Thyroid gland (tissue), 4 donors: ENCODE results near the gene CLVS2. TPM values are rescaled to one million over a fixed set of nuclear protein-coding genes. Genes with fewer than 3 reads are reported as not detected.

Experiments used
- DNase-seq, 2 donors: peaks; one replicate each; pipeline ENCODE4 v3.0.0-alpha.2; 2019
- H3K27ac ChIP-seq, 3 donors: fragments of 200-600 bp; sonication (generic); 1 replicate in 2 of 3; 2 replicates in 1 of 3; pipeline ENCODE4 v1.5.1; 2016 to 2019; ENCODE audit warnings: mild to moderate bottlenecking in 1 of 3, moderate library complexity in 1 of 3
- H3K27me3 ChIP-seq: fragments of 200-600 bp; sonication (generic); one replicate; pipeline ENCODE4 v1.5.1; 2019
- H3K36me3 ChIP-seq, 2 donors: fragments of 200-600 bp; sonication (generic); one replicate each; pipeline ENCODE4 v1.5.1; 2016 to 2019
- H3K4me1 ChIP-seq, 2 donors: fragments of 200-600 bp; sonication (generic); one replicate each; pipeline ENCODE4 v1.5.1; 2017 to 2019
- H3K4me3 ChIP-seq, 3 donors: fragments of 200-600 bp; sonication (generic); replicated peaks in 1 of 3; 1 replicate in 2 of 3; 2 replicates in 1 of 3; pipeline ENCODE4 v1.5.1; 2016; ENCODE audit warnings: mild to moderate bottlenecking in 1 of 3
- H3K9me3 ChIP-seq: fragments of 200-600 bp; sonication (generic); one replicate; pipeline ENCODE4 v1.5.1; 2017
- POLR2A ChIP-seq, 2 donors: fragments of 450-650 bp; IDR thresholded peaks; one replicate each; pipeline ENCODE4 v1.6.1; 2017; ENCODE audit warnings: antibody characterized with exemption in 2 of 2, mild to moderate bottlenecking in 2 of 2, moderate library complexity in 1 of 2
- WGBS, 2 donors: methylation state at CpG; one replicate each; pipeline ENCODE4 v1.1.5; 2017; 5-methylcytosine and 5-hydroxymethylcytosine counted together
- intact Hi-C: fragments of 100-400 bp; cut with DNase I; formaldehyde crosslinking; loops from one replicate; pipeline ENCODE4 v1.15.1; 2023
- total RNA-seq, 4 donors: library from RNA; depleted of rRNA; stranded (reverse); fragments of >200 nt; gene quantifications; one replicate each; pipeline ENCODE4 v1.2.3, GENCODE V29; 2016
- TF ChIP-seq, protein P1 (sequence below), 6 experiments: fragments of 200-600 bp in 3 of 6; fragments of 450-650 bp in 3 of 6; sonication (generic) in 3 of 6; IDR thresholded peaks; one replicate each; pipeline ENCODE4 v1.5.1; 2016 to 2019; ENCODE audit warnings: antibody characterized with exemption in 6 of 6, mild to moderate bottlenecking in 2 of 6, inconsistent platforms in 1 of 6, moderate library complexity in 1 of 6

CLVS2 gene
- total RNA-seq, 4 donors from 2014 or later: not detected

- Histone ChIP-seq H3K27ac (no peak overlapping the region), H3K4me1 (no peaks in the 10 kb centered on the region), H3K36me3 (no peaks in the 10 kb centered on the region), H3K27me3 (no peaks in the 10 kb centered on the region), H3K4me3 (no peak overlapping the region), H3K9me3 (no peaks in the 10 kb centered on the region)
- intact Hi-C loops: no loop called here
- WGBS, 2 donors: 83 to 92% methylated on average over 3 of the region's 3 CpGs
- DNase-seq: no peak
- TF ChIP-seq, protein P1, sequence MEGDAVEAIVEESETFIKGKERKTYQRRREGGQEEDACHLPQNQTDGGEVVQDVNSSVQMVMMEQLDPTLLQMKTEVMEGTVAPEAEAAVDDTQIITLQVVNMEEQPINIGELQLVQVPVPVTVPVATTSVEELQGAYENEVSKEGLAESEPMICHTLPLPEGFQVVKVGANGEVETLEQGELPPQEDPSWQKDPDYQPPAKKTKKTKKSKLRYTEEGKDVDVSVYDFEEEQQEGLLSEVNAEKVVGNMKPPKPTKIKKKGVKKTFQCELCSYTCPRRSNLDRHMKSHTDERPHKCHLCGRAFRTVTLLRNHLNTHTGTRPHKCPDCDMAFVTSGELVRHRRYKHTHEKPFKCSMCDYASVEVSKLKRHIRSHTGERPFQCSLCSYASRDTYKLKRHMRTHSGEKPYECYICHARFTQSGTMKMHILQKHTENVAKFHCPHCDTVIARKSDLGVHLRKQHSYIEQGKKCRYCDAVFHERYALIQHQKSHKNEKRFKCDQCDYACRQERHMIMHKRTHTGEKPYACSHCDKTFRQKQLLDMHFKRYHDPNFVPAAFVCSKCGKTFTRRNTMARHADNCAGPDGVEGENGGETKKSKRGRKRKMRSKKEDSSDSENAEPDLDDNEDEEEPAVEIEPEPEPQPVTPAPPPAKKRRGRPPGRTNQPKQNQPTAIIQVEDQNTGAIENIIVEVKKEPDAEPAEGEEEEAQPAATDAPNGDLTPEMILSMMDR (IDR thresholded peaks at IDR 0.05): no peak
- TF ChIP-seq POLR2A (IDR thresholded peaks at IDR 0.05): no peak
Observed at GRCh38 chr6:123039431-123039830, 43.4 kb downstream of the CLVS2 start.

DNA sequence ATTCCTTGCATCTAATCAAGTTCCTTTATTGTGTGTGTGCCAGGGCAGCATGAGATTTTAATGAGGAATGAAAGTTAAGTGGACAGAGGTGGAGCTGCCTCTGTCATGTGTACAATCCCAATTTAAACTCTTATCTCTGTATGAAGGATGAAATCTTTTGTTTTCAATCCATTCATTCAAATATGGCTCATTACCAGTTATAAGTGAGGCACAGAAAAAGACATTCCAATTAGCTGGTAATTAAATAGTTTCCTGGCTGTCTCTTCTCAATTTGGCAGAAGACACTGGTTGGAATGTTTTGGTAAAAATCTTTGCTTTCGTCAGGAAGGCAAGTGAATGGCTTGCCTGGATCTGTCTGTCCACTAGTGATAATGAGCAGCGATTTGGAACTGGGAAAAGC is 46.4 kb downstream of the CLVS2 start:
- intact Hi-C loops: no loop called here
- 62 to 65% methylated on average over 2 of the region's 2 CpGs for WGBS, 2 donors
- H3K9me3 ChIP-seq: no peaks in the 10 kb centered on the region
- DNase-seq: no peak
- H3K27me3 ChIP-seq: no peaks in the 10 kb centered on the region
- H3K36me3 ChIP-seq: no peaks in the 10 kb centered on the region
- H3K4me1 ChIP-seq: no peaks in the 10 kb centered on the region
- no peak for TF ChIP-seq POLR2A (IDR thresholded peaks at IDR 0.05)
- TF ChIP-seq, protein P1 (IDR thresholded peaks at IDR 0.05): no peak
- no peak overlapping the region for H3K27ac ChIP-seq
- H3K4me3 ChIP-seq: no peak overlapping the region

GRCh38 chr6:123044341-123044860 is 48.4 kb downstream of the CLVS2 start:
- intact Hi-C loops: no loop called here

GRCh38 chr6:123053602-123054225 is 57.7 kb downstream of the CLVS2 start:
- Histone ChIP-seq H3K9me3 (no peaks in the 10 kb centered on the region), H3K4me1 (no peaks in the 10 kb centered on the region), H3K36me3 (no peaks in the 10 kb centered on the region), H3K4me3 (no peak overlapping the region), H3K27ac (no peak overlapping the region), H3K27me3 (no peaks in the 10 kb centered on the region)
- DNase-seq: no peak
- intact Hi-C loops: no loop called here
- 81 to 87% methylated on average over 8 of the region's 8 CpGs for WGBS, 2 donors
- TF ChIP-seq POLR2A (IDR thresholded peaks at IDR 0.05): no peak
- TF ChIP-seq, protein P1 (IDR thresholded peaks at IDR 0.05): no peak

More at GRCh38 chr6:123044341-123044860, 48.4 kb downstream of the CLVS2 start:
- no peak overlapping the region for H3K4me3 ChIP-seq
- H3K4me1 ChIP-seq: no peaks in the 10 kb centered on the region
- H3K27me3 ChIP-seq: no peaks in the 10 kb centered on the region
- no peaks in the 10 kb centered on the region for H3K36me3 ChIP-seq
- no peaks in the 10 kb centered on the region for H3K9me3 ChIP-seq
- no peak for DNase-seq
- no peak overlapping the region for H3K27ac ChIP-seq
- 48 to 52% methylated on average over 3 of the region's 3 CpGs for WGBS, 2 donors
- TF ChIP-seq, protein P1 (IDR thresholded peaks at IDR 0.05): no peak
- no peak for TF ChIP-seq POLR2A (IDR thresholded peaks at IDR 0.05)

DNA sequence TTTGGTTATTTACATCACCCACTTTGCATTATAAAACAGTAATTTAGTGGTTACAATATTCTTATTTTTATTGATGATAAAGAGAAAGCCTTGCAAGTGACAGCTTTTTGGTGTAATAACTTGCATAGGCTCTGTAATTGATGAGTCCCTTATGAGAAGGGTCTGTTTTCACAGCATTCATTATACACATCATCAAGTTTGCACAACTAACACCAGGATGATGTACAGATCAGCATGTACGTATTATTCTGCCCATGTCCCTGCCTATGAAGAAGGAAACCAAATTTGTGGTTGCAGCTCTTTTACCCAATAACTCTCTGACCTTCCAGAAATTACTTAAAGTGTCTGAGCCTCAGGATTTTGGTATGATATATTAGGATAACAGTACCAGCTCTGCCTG is 59.2 kb downstream of the CLVS2 start:
- TF ChIP-seq, protein P1 (IDR thresholded peaks at IDR 0.05): no peak
- no peak for TF ChIP-seq POLR2A (IDR thresholded peaks at IDR 0.05)
- no peaks in the 10 kb centered on the region for H3K36me3 ChIP-seq
- no peak overlapping the region for H3K4me3 ChIP-seq
- intact Hi-C loops: no loop called here
- no peak overlapping the region for H3K27ac ChIP-seq
- no peaks in the 10 kb centered on the region for H3K27me3 ChIP-seq
- no peaks in the 10 kb centered on the region for H3K4me1 ChIP-seq
- 76% methylated on average over 1 of the region's 1 CpG for WGBS, 2 donors
- DNase-seq: no peak
- no peaks in the 10 kb centered on the region for H3K9me3 ChIP-seq
